GM21447 (cell line): Measurements from ENCODE around the gene FKBP10.
A peak's percentile ranks its signal among the peaks of the same experiment; 100 is the strongest.
"Not testable (repeated sequence)": the region's sequence is repeated elsewhere in the genome, so short reads cannot be mapped to it uniquely, and the experiment has no call there.

ENCODE experiments used
- ATAC-seq: cut with Tn5 transposase; IDR thresholded peaks from one replicate; pipeline ENCODE4 v1.9.1; 2021; ENCODE audit not compliant: unreplicated experiment

The FKBP10 gene

GRCh38 chr17:41837761-41838538 is 25.1 kb downstream of the FKBP10 start, which contains the start of gene KLHL10:
Gene KLHL10, plus strand, starts transcription at chr17:41837825. Its CDS starts 108 bp downstream, at chr17:41837933.
- ATAC-seq, result no peak

GRCh38 chr17:41839448-41839847 is 26.6 kb downstream of the FKBP10 start:
- ATAC-seq, result not testable (repeated sequence)

GRCh38 chr17:41840781-41841180 is 28.0 kb downstream of the FKBP10 start:
- not testable (repeated sequence) for ATAC-seq

- ATAC-seq, result no peak
Observed at GRCh38 chr17:41844971-41845370, 32.2 kb downstream of the FKBP10 start.

GRCh38 chr17:41848788-41849187 is 36.0 kb downstream of the FKBP10 start:
- no peak for ATAC-seq

GRCh38 chr17:41849251-41849990 is 36.6 kb downstream of the FKBP10 start:
- ATAC-seq, result no peak

- not testable (repeated sequence) for ATAC-seq
Observed at GRCh38 chr17:41851382-41851781, 38.6 kb downstream of the FKBP10 start.

GRCh38 chr17:41860254-41860931 is 47.6 kb downstream of the FKBP10 start:
- ATAC-seq, result no peak

GRCh38 chr17:41863074-41863848 is 50.5 kb downstream of the FKBP10 start:
- ATAC-seq, result no peak

- no peak for ATAC-seq
Observed at GRCh38 chr17:41864498-41864835, 51.7 kb downstream of the FKBP10 start.

- ATAC-seq, result peak; percentile 93
Observed at GRCh38 chr17:41864836-41865595, 52.2 kb downstream of the FKBP10 start, which contains the start of gene KLHL11. Gene KLHL11, minus strand, starts transcription at chr17:41865423. Its CDS starts 53 bp downstream, at chr17:41865370.

- no peak for ATAC-seq
Observed at GRCh38 chr17:41865596-41865893, 52.7 kb downstream of the FKBP10 start.

- ATAC-seq, result no peak
Observed at GRCh38 chr17:41868568-41868967, 55.8 kb downstream of the FKBP10 start.

- ATAC-seq, result no peak
Observed at GRCh38 chr17:41869426-41869825, 56.6 kb downstream of the FKBP10 start.

- no peak for ATAC-seq
Observed at GRCh38 chr17:41870097-41870496, 57.3 kb downstream of the FKBP10 start.

- ATAC-seq, result no peak
Observed at GRCh38 chr17:41870627-41871026, 57.8 kb downstream of the FKBP10 start.

- ATAC-seq, result no peak
Observed at GRCh38 chr17:41871789-41872188, 59.0 kb downstream of the FKBP10 start.
